CD1c-positive myeloid dendritic cell (primary cell): ENCODE data around the gene MAST2.
"Not testable (repeated sequence)": the region's sequence is repeated elsewhere in the genome, so short reads cannot be mapped to it uniquely, and the experiment has no call there.

Experiments
- DNase-seq: peaks from one replicate; pipeline ENCODE4 v3.0.0-alpha.2; 2016; ENCODE audit errors: extremely low spot score

Gene MAST2

GRCh38 chr1:45803299-45803780 lies at the start of gene MAST2:
MAST2 (plus strand) TSS chr1:45803612; CDS start chr1:45803896, 284 bp downstream.
- DNase-seq: peak; percentile 95

DNA sequence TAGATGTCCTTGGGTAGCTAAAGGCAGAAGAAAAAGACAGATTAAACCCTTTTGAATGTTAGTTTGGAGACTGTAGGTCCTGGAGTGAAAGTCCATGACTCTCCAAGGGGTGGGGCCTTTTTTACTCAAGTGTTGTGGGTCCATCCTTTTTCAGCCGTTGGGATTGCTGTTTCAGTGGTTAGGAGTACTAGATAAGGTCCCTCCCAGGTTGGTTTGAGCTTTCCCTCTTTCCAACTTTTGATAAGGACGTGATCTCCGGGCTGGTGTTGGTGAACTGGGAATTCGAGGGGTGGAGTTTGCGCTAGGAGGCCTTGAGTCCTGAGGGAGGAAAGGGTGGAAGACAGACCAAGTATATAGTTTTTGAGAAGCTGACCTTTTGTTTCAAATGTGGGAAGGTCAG lies 47.7 kb upstream of the MAST2 start:
- DNase-seq: no peak

DNA sequence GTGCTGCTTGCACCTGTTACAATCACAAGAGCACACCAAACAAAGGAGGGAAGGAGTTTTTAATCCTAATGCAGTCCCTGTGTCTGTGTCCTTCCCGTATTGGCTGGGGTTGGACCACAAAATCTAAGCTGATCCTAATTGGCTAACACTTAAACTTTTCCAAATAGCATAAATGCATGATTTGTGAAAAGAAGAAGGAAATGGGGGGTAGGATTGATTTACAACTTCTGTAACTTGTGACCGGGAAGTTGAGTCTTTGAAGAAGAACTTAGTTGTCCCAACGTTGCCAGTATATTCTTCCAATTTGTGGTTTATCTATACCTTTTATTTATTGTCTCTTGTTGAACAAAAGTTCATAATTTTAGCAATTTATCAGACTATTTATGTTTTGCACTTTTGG lies 41.1 kb upstream of the MAST2 start:
- DNase-seq: peak; percentile 24

DNA sequence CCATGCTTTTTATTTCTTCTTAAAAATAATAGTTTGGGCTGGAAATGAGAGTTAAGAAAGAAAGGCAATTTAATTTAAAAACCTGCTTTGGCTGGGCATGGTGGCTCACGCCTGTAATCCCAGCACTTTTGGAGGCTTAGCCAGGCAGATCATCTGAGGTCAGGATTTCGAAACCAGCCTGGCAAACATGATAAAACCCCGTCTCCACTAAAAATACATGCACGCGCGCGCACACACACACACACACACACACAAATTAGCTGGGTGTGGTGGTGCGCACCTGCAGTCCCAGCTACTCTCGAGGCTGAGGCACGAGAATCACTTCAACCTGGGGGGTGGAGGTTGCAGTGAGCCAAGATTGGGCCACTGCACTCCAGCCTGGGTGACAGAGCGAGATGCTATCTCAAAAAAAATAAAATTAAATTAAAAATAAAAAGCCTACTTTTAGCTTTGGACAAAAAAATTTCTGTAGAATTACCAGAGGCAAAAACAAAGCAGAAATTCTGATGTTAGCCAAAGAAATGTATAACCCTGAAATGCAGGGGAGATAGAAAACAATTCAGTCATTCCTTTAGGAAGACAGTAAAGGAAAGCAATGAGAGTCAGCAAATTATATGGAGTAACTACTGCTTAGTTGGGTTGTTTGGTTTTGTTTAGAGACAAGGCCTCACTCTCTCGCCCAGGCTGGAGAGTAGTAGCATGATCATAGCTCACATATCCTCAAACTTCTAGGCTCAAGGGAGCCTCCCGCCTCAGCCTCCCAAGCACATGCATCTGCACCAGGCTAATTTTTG lies 37.2 kb upstream of the MAST2 start:
- DNase-seq: no peak

DNA sequence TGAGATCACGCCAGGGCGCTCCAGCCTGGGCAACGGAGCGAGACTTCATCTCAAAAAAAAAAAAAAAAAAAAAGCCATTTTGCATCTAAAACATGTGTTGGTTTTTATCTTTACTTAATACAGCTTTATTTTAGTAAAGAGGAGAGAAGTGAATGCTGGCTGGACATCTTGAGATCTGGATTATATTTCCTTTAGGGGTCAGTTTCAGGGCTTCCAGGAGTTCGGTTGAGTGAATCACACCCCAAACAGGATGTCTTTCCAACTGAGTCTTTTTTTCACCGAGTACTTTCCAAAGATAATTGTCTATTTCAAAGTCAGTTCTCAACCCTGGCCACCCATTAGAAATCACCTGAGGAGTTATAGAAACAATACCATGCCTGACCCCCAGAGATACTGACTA lies 36.4 kb upstream of the MAST2 start:
- DNase-seq: no peak

GRCh38 chr1:45769261-45769932 lies 34.0 kb upstream of the MAST2 start:
- DNase-seq: no peak

DNA sequence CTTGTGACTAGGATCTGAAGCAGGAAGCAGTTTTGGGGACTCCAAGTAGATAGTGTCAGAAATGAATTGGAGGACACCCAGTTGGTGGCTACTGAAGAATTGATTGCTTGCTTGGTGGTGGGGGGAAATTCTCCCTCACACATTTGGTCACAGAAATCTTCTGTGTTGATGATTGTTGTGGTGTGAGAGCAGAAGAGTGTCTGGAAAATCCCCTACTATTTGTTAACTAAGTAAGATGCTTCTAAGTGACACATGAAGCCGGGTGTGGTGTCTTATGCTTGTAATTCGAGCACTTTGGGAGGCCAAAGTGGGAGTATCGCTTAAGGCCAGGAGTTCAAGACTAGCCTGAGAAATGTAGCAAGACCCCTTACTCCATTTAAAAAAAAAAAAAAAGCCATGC lies 30.4 kb upstream of the MAST2 start:
- no peak for DNase-seq

DNA sequence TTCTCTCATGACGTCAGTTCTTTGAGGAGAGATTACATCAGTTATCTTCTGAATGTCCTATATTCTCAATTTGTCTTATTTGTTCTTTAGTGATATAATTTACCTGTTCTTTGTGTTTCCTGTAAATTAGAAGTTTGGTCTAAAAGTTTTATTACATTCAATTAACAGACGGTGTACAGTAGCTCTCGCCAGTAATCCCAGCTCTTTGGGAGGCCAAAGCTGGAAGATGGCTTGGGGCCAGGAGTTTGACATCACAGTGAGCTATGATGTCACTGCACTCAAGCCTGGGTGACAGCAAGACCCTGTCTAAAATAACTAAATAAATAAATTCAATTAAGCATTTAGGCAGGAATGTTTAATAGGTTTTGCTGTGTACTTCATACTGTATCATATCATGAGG lies 27.6 kb upstream of the MAST2 start:
- DNase-seq: no peak

DNA sequence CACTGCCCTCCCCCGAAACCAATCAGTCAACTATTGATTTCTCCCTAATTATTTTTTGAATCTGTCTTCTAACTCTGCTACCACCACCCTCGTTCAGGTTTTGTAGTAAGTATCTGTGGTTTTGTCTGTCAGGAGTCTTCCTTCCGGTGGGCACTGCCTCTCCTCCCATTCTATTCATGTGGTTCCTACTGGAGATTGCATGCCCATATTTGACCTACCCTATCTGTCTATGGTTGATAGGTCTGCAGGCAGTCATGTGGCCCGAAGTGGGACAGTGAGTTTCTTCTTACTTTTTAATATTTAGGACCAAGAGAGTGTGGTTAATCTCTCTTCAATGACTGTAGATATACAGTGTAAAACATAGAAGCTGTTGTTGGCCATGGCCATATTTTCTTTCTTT lies 17.8 kb upstream of the MAST2 start:
- DNase-seq: no peak

DNA sequence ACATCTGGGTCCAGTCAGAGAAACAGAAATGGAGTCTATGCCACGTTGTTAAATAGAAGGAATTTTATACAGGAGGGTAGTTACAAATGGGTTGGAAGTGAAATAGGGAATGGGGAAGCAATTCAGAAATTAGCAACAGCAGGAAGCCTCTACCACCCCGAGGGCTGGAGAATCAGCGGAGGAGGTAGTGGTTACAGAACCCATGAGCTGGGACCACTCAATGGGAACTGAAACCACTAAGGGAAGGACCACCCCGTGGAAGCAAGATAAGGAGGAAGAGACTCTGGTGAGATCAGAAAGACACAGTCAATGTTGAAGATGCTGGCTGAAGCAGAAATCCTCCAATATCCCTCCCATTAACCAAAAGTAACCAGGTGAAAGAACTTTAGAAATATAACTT lies 15.5 kb upstream of the MAST2 start:
- peak; percentile 86 for DNase-seq

DNA sequence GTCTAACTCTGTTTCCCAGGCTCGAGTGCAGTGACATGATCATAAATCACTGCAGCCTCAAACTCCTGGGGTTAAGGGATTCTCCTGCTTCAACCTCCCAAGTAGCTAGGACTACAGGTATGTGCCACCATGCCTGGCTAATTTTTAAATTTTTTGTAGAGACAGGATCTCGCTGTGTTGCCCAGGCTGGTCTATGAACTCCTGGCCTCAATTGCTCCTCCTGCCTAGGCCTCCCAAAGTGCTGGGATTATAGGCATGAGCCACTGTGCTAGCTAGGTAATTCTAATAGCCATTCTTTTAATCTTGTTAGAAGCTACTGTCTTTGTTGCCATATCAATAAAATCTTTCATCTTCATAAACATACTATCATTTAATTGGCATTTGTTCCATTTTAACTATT lies 13.8 kb upstream of the MAST2 start:
- DNase-seq: no peak

DNA sequence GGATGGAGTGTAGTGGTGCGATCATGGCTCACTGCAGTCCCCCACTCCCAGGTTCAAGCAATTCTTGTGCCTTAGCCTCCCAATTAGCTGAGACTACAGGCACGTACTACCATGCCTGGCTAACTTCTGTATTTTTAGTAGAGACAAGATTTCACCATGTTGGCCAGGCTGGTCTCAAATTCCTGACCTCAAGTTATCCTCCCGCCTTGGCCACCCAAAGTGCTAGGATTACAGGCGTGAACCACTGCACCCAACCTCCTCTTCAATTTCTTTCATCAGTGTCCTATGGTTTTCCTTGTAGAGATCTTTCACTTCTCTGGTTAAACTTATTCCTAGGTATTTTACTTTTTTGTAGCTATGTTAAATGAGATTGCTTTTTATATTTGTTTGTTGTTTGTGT lies 10.7 kb upstream of the MAST2 start:
- no peak for DNase-seq

- no peak for DNase-seq
Observed at GRCh38 chr1:45793942-45794604, 9.3 kb upstream of the MAST2 start.

- DNase-seq: no peak
Observed at GRCh38 chr1:45796381-45796780, 7.0 kb upstream of the MAST2 start.

DNA sequence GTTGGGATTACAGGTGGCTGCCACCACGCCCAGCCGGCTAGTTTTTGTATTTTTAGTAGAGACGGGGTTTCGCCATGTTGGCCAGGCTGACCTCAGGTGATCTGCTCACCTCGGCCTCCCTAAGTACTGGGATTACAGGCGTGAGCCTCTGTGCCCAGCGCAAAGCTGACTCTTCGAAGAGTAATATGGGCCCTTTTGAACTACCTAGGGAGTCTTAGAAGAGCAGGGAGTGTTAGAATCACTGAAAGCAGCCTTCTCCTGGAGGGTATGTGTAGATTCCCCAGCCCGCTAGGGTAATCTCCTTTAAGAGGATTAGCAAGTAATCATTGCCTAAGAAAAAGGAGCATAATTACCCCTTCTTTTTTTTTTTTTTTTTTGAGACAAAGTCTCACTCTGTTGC lies 6.5 kb upstream of the MAST2 start:
- no peak for DNase-seq

GRCh38 chr1:45800899-45801298 lies 2.5 kb upstream of the MAST2 start:
- DNase-seq: no peak

DNA sequence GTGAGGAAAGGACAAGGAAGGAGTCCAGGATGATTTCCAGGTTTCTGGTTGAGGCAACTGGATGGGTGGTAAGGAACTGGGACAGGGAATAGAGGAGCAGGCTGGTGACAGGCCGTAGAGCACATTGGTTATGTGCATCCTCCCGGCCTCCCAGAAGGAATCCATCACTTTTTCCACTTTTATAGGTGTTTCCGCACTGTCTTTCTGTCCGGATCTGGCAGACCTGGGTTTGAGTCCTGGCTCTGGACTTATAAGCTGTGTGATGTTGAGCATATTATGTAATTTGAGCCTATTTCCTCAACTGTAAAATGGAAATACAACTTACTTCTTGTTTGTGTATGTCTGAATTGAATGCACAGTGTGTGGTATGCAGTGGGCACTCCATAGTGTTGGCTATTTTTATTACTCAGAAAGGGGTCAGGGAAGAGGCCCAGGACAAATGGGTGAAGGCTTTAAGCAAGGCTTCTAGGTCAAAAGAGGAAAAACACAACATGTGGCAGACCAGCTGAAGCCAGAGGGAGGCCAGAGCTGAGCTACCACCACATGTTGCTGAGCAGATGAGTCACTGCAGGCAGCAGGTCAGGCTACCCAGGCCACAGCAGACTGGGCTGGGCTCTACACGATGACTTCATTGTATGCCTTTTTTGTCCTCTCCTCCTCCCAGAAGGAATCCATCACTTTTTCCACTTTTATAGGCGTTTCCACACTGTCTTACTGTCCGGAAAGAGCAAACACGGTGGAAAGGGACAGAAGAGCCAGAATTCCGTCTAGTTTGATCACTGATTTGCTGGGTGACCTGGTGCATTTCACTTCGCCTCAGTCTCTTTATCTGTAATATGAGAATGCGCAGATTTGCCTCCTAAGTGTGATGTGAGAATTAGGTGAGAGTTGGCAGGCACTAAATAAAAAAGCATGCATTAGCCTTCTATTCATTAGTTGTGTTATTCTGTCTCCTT lies 791 bp upstream of the MAST2 start:
- DNase-seq: peak; percentile 88

GRCh38 chr1:45803781-45804668 lies 613 bp downstream of the MAST2 start:
- DNase-seq: not testable (repeated sequence)

DNA sequence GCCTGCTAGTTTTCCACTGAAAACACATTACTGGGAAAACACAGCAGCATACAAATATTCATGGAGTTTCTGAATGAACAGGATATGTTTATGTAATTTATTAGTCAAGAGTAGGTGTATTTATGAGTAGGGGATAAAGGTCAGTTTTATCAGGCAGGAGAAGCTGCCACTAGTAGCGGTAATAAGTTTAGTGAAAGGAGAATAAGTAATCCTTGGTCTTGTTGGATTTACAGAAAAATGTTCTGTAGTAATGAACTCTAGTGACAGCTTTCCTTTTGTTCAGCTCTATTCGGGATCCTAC lies 1.2 kb downstream of the MAST2 start:
- DNase-seq: no peak

DNA sequence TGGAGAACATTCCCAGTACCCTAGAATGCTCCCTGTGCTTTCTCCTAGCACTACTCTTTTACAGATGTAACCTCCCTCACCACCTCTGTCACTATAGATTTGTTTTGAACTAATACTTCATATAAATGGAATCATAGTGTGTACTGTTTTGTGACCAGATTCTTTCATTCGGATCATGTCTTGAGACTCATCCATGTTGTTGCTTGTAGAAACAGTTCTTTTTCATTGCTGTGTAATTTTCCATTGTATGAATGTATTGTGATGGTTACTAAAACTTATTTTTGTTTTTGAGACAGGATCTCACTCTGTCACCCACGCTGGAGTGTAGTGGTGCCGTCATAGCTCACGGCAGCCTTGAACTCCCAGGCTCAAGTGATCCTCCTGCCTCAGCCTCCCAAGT lies 2.7 kb downstream of the MAST2 start:
- DNase-seq: no peak

DNA sequence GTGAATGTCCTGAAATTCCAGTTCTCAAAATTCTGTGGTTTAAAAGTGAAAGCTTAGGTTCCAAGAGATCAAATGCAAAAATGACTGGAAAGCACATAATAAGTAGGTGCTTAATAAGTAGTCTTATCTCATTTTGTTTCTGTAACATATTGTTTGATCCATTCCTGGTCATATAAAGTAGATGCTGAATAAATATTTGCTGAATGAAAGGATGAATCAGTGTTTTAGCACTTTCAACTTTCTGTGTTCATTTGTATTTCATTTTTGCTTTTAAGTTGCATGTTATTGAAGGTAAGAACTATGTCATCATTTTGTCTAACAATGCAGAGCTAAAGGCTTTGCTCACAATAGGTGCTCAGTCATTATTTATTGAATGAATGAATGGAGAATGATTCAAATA lies 6.3 kb downstream of the MAST2 start:
- DNase-seq: no peak
